ELR (cell line): ENCODE data around the gene FBLN1.
"Not testable (repeated sequence)": the region's sequence is repeated elsewhere in the genome, so short reads cannot be mapped to it uniquely, and the experiment has no call there.

ENCODE experiments used
- DNase-seq: peaks from one replicate; pipeline ENCODE4 v3.0.0-alpha.2; 2015; ENCODE audit warnings: low read depth

The FBLN1 gene

GRCh38 chr22:45548991-45549761 is 46.5 kb downstream of the FBLN1 start:
- peak; percentile 92 for DNase-seq

- DNase-seq = peak; percentile 42
Measured at GRCh38 chr22:45549762-45550378, 47.2 kb downstream of the FBLN1 start.

DNA sequence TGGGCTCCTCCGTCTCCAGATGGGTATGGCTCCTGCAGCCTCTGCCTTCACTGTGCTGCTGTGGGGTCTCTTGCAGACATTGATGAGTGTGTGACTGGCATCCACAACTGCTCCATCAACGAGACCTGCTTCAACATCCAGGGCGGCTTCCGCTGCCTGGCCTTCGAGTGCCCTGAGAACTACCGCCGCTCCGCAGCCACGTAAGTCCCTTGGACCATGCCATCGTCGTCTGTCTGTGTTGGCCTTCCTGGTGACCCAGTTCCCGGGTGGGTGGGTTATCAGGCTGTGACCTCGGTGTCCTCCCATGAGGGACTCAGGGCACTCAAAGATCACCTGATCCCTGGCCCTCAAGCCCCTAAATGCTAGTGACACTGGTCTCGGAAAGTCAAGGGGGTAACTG is 47.7 kb downstream of the FBLN1 start:
- no peak for DNase-seq

GRCh38 chr22:45550891-45551290 is 48.2 kb downstream of the FBLN1 start:
- no peak for DNase-seq

- no peak for DNase-seq
Measured at GRCh38 chr22:45551310-45552016, 48.8 kb downstream of the FBLN1 start.

- DNase-seq = no peak
Measured at GRCh38 chr22:45552017-45552411, 49.3 kb downstream of the FBLN1 start.

GRCh38 chr22:45552580-45553350 is 50.1 kb downstream of the FBLN1 start:
- peak; percentile 89 for DNase-seq

GRCh38 chr22:45553351-45554039 is 50.8 kb downstream of the FBLN1 start:
- peak; percentile 82 for DNase-seq

- no peak for DNase-seq
Measured at GRCh38 chr22:45554040-45554406, 51.3 kb downstream of the FBLN1 start.

DNA sequence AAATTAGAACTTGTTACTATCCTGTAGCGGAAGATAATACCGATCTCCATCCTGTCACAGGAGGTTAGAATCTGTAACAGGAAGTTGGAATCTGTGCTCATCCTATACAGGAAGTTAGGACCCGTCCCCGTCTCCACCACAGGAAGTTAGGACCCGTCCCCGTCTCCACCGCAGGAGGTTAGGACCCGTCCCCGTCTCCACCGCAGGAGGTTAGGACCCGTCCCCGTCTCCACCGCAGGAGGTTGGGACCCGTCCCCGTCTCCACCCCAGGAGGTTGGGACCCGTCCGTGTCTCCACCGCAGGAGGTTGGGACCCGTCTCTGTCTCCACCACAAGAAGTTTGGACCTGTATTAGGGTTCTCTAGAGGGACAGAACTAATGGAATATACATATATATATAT is 52.2 kb downstream of the FBLN1 start:
- no peak for DNase-seq

DNA sequence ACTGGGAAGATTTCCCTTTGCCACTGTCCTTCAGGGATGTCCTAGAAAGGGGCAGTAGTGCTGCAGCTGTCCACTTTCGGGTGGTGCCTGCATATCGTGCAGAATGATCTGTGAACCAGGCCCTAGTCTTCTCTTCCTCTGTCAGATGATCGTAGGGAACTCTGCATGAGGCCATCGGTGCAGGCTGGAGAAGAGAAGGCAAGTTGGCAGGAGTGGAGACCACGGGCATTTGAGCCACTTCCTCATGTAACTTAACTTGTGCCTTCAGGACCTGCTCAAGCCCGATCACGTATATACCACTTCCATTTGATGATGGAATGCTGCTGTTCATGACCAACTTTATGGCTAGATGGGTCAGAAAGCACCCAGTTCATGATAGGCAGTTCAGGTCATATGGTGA is 55.2 kb downstream of the FBLN1 start:
- DNase-seq = not testable (repeated sequence)

- DNase-seq = not testable (repeated sequence)
Measured at GRCh38 chr22:45560092-45560491, 57.4 kb downstream of the FBLN1 start.

GRCh38 chr22:45560761-45561160 is 58.1 kb downstream of the FBLN1 start:
- DNase-seq = not testable (repeated sequence)

DNA sequence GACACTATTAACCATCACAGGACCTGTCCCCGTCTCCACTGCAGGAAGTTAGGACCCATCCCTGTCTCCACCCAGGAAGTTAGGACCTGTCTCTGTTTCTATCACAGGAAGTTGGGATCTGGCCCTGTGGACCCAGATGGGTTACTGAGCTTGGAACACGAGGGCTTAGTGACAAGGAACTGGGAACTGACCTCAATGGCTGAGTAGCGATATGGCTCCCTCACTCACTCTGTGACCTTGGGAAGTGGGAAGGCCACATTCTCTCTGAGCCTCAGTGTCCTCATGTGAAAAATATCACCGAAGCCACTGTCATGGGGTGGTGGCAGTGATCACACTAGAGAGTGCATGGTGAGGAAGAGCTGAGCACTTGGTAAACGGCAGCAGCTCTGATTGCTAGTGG is 59.4 kb downstream of the FBLN1 start:
- DNase-seq = no peak

- DNase-seq = no peak
Measured at GRCh38 chr22:45562537-45563361, 60.1 kb downstream of the FBLN1 start.

DNA sequence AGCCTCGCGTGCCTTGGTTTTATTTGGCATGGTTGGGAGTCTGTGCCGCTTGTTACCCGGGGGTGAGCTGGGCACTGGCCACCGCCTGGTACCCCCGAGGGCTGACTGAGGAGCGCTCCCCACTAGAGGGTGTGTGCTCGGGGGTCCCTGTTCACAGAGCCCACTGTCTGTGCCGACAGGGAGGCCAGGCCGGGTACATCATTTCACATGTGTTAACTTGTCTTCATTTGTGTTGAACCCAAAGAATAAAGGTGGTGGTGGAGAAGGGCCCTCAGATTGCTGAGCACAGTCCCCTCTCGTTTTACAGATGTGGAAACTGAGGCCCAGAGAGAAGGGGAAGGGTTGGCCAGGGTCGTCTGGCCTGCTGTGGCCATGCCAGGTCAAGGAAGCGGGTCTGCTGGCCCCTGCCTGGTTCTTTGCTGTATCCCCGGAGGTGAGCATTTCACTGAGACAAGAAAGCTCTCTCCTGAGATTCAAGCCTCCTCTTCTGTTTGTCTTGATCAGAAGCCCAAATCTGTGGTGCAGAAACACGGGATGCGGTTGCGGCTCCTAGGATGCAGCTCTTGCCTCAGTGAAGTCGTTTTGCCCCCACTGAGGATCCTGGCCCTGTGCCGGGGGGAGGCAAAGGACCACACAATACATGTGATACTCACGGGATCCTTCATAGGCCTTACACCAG is 60.8 kb downstream of the FBLN1 start:
- no peak for DNase-seq

DNA sequence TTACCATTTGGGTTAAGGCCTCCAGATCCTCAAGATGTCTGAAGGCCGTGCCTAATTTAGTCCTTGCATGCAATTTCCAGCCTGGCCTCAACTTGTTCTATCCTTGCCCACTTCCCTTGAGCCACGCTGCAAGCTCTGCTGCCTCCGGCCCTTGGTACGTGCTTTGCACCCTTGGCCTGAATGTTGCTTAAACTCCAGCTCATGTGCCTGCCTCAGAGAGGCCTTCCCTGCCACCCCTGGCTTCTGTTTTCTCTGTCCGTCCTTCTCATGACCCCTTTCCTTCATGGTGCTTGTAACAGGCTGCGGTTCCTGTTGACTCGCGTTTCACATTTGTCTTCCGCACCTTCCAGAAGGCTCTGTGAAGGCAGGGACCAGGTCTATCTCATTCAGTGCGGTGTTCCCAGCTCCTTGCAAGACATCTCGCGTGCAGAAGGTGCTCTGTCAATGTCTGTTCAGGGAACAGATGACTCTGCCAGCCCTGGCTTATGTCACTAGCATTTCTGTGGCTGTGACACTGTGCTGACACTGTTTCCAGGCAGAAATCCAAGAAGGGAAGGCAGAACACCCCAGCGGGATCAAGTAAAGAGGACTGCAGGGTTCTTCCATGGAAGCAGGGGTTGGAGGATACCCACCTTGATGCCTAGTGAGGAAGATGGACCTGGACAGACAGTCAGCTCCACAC is 61.8 kb downstream of the FBLN1 start:
- no peak for DNase-seq

DNA sequence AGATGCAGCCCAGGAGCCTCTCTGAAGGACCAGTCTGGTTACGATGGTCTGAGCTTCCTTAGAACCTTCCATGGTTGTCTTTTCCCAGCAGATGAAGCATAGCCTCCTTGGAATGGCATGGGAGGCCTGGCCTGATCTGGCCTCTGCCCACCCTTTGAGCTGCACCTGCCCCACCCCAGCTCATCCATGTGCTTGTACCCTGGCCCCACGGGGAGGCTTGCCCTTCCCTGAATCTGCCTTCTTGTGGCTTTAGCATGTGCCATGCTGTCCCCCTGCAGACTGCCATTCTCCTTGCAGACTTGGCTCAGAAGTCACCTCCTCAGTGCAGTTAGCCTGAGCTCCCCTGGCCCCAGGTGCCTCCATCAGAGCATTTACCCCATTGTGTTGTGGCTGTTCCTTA is 62.5 kb downstream of the FBLN1 start:
- no peak for DNase-seq

DNA sequence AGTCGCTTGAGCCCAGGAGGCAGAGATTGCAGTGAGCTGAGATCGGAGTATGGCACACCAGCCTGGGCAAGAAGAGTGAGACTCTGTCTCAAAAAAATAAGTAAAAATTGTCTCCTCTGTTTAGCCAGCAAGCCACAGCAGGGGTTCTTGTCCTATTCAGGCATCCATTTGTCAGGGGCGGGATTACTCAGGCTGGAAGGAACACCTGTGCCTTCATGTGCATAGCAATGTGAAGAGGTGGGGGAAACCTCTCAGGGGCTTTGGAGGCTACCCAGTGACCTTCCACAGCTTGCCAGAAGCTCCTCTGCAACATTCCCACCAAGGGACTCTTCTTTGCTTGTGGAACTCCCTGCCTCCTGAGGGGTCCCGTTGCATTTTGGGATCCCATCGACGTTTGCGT is 63.3 kb downstream of the FBLN1 start:
- no peak for DNase-seq

DNA sequence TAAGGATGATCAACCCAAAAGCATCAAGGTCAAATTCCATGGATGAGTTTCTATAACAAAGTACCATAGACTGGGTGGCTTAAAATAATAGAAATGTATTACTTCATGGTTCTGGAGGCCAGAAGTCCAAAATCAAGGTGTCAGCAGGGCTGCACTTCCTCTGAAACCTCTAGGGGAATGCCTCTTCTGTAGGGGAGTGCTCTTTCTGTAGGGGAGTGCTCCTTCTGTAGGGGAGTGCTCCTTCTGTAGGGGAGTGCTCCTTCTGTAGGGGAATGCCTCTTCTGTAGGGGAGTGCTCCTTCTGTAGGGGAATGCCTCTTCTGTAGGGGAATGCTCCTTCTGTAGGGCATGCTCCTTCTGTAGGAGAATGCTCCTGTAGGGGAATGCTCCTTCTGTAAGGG is 65.5 kb downstream of the FBLN1 start:
- no peak for DNase-seq
